HG03045 (cell line): ENCODE data around the gene DNMT3L.
"Not testable (repeated sequence)": the region's sequence is repeated elsewhere in the genome, so short reads cannot be mapped to it uniquely, and the experiment has no call there.

Experiments
- ATAC-seq: cut with Tn5 transposase; IDR thresholded peaks from one replicate; pipeline ENCODE4 v1.9.1; 2021; ENCODE audit warnings: mild to moderate bottlenecking, moderate library complexity; ENCODE audit not compliant: unreplicated experiment

DNMT3L gene

GRCh38 chr21:44261675-44262295 is at the start of gene DNMT3L:
Gene DNMT3L (minus strand): TSS chr21:44261897. CDS start chr21:44261259, 638 bp downstream.
- ATAC-seq: no peak

GRCh38 chr21:44310628-44311507 is 49.2 kb upstream of the DNMT3L start:
- no peak for ATAC-seq

GRCh38 chr21:44306936-44307704 is 45.4 kb upstream of the DNMT3L start:
- ATAC-seq: no peak

- no peak for ATAC-seq
These were observed 44.0 kb upstream of the DNMT3L start for GRCh38 chr21:44305691-44306090.

- ATAC-seq: no peak
These were observed 43.2 kb upstream of the DNMT3L start for GRCh38 chr21:44304877-44305293.

DNA sequence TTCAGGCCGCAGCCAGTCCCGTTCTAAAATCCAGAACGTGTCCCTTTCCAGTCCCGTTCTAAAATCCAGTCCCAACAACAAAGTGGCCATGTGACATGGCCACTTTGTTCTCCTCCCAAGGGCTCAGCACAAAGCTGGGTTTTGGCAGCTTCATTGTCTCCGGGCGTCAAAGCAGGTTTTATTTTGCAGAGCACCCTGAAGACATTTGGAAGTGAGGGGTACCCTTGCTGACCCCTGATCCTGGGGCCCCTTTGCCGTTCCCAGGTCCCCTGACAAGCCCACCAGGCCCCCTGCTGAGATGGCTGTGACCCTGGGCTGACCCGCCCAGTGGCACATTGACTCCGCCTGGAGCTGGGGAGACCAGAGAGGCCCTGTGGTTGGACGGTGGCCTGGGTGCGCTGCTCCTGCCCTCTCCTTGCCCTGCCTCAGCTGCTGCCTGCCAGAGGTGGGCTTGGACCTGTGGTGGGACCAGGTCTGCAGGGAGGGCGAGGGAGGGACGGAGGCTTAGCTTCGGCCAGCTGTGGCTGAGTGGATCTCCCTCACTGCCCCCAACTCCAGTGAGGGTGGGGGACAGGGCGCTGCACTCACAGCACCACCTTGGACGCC is 42.4 kb upstream of the DNMT3L start:
- no peak for ATAC-seq

GRCh38 chr21:44303490-44303981 is 41.8 kb upstream of the DNMT3L start:
- no peak for ATAC-seq

DNA sequence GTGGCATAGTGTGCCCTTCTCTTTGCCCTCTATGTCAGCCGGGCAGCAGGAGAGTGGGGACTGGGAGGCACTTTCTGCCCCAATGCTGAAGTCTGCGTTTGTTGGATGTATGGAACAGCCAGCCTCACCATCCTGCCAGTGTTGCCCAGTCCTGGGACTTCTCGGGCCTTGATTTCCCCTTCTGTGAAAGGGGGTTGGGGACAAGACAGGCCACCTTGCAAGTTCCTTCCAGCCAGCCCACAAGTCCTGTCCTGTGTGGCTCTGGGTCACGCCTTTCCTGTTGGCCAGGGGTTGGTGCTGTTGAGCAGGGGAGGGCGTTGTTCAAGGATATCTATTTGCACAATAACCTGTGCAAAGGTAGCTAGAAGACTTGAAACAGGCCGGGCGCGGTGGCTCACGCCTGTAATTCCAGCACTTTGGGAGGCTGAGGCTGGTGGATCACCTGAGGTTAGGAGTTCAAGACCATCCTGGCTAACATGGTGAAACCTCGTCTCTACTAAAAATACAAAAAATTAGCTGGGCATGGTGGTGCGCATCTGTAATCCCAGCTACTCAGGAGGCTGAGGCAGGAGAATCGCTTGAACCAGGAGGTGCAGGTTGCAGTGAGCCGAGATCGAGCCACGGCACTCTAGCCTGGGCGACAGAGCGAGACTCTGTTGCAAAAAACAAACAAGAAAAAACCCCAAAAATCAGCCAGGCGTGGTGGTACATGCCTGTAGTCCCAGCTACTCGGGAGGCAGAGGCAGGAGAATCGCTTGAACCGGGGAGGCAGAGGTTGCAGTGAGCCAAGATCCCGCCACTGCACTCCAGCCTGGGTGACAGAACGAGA is 41.1 kb upstream of the DNMT3L start:
- ATAC-seq: not testable (repeated sequence)

GRCh38 chr21:44301961-44302406 is 40.3 kb upstream of the DNMT3L start:
- no peak for ATAC-seq

DNA sequence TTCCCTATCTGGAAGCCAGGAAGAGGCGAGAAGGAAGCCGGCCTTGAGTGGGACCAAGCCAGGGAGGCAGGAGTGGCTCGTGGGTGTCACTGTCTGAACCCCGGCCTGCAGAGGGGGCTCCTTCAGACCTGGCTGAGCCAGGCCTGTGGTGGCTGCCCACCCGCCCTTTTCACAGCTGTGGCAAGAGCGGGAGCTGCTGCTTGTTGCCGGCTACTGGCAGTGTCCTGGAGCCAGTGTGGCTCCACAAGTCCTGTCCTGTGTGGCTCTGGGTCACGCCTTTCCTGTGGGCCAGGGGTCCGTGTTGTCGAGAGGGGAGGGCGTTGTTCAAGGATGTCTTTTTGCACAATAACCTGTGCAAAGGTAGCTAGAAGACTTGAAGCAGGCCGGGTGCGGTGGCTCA is 39.4 kb upstream of the DNMT3L start:
- ATAC-seq: no peak

DNA sequence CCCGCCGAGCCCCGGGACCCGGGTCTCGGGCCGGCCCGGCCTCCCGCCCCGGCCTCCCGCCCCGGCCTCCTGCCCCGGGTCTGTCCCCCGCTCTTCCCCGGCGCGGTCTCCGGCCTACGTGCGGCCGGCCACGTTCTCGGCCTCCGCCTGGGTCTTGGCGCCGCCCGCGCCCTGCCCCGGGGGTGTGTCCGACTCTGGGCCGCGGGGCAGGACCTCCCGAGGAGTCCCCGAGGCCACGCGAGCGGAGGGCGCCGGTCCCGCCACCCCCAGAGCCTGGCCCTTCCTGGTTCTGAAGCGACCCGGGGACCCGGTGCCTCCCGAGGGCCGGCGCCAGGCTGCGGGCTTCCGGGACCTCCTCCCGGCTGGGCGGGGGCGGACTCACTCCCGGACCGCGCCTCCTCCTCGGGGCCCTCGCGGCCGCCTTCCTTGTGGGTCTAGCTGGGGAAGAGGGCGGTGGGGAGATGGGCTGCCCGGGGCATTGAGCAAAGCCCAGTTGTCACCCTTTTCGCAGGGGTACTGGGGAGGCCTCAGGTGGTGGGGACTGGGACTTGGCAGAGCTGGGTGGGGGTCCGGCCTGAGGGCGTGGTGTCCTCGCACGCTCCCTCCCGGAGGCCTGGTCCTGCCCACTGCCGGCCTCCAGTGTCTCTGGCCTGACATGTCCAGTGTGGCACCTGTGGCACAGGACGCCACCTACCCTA is 38.7 kb upstream of the DNMT3L start:
- peak; percentile 37 for ATAC-seq

GRCh38 chr21:44299458-44300261 is 38.0 kb upstream of the DNMT3L start, which contains the start of gene PFKL:
Gene PFKL (plus strand): TSS chr21:44300053. CDS start chr21:44300106, 53 bp downstream.
- peak; percentile 72 for ATAC-seq

GRCh38 chr21:44299085-44299457 is 37.4 kb upstream of the DNMT3L start:
- no peak for ATAC-seq

DNA sequence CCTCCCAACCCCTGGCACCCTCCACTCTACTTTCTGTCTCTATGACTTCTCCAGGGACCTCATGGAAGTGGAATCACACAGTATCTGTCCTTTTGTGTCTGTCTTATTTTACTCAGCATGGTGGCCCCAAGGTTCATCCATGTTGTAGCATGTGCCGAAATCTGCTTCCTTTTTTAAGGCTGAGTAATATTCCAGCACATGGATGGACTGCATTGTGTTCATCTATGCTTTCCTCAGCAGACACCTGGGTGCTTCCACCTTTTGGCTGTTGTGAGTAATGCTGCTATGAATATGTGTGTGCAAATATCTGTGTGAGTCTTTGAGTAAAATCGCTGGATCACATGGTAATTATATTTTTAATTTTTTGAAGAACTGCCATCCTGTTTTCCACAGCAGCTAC is 36.6 kb upstream of the DNMT3L start:
- ATAC-seq: no peak

DNA sequence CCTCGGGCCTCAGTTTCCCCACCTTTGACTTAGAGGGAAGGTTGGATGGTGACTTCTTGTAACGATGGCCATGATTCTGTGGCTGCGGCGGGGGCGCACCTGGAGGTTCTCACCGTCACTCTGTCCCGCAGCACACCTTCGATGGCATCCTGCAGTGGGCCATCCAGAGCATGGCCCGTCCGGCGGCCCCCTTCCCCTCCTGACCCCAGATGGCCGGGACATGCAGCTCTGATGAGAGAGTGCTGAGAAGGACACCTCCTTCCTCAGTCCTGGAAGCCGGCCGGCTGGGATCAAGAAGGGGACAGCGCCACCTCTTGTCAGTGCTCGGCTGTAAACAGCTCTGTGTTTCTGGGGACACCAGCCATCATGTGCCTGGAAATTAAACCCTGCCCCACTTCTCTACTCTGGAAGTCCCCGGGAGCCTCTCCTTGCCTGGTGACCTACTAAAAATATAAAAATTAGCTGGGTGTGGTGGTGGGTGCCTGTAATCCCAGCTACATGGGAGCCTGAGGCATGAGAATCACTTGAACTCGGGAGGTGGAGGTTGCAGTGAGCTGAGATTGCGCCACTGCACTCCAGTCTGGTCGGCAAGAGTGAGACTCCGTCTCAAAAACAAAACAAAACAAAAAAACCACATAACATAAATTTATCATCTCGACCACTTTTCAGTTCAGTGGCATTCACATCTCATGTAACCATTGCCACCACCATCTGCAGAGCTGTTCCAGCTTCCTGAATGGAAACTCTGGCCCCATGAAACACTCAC is 36.0 kb upstream of the DNMT3L start:
- ATAC-seq: no peak

DNA sequence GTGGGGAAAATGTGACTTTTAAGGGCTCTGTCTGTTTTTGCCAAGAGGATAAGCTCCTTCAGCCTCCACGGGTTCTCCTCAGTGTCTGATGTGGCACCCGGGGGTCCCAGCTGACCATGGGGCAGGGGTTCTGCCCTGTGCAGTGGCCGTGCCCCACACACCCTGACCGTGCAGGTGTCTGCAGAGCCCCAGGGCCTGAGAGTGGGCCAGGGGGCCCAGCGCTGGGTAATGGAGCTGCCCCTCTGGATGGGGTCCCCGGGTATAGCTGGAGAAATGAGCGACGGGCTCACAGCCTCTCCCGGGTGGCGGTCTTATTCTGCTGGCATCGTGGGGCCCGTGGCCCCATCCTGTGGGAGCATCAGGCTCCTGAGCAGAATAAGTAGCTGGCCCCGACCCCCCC is 35.2 kb upstream of the DNMT3L start:
- ATAC-seq: no peak

GRCh38 chr21:44296103-44296519 is 34.4 kb upstream of the DNMT3L start:
- no peak for ATAC-seq

- ATAC-seq: no peak
These were observed 33.9 kb upstream of the DNMT3L start for GRCh38 chr21:44295646-44296045.
